Stimulated activated CD4-positive, alpha-beta T cell treated with anti-CD3 and anti-CD28 coated beads, Interleukin-4, amount 100 ng/mL, for 1 hour (primary cell): ENCODE results near the gene ZNF445.
"Not testable (repeated sequence)": the region's sequence is repeated elsewhere in the genome, so short reads cannot be mapped to it uniquely, and the experiment has no call there.

Experiments
- DNase-seq: peaks from one replicate; pipeline ENCODE4 v3.0.0-alpha.2; 2020

ZNF445 gene

DNA sequence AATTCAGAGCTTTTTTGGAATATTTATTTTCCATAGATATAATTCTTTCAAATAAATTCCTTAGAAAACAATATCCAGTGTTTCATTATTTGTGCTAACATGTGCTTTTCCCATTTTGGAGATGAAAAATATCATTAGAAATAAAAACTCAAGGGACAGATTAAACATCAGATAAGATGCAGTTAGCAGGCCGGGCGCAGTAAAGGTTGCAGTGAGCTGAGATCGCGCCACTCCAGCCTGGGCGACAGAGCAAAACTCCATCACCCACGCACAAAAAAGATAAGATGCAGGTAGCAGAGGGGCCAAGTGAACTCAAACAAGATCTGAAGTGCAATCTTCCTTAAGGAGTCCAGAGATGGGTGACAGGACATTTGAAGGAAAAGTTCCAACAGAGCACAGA, 48.0 kb downstream of the ZNF445 start:
- DNase-seq, result no peak

DNA sequence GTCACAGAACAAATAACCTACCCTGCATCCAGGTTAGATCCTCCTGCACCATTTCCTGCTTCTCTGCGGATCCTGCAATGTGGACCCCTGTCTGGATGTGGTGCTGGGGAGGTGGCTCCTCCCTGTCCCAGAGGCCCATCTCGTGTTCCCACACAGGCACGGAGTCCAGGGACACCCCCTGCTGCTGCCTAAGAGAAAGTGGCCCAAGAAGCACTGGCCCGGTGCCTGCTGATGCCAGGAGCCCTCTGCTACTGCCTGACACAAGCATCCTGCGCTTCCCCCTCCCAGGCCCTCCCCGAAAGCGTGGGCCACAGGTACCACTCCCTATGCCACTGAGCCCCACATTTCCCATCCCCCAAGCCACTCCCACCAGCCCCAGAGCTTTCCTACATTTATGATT, 48.6 kb downstream of the ZNF445 start:
- DNase-seq, result no peak

DNA sequence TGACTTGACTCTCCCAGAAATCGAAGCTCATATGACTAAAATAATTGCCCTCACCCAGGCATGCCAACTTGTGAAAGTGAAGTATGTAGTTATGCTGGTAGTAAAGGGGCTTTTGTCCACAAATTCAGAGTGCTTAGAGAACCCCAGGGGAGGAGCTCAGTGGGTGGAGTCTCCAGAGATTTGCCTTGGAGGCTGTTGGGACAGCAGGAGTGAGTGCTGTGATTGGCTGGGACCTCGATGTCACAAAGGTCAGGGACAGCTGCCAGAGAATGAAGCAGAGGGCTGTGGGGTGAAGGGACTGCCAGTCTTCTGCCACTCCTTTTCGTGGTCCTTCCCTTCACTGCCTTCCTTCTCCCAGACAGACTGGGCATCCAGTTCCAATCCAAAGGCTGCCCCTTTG, 49.8 kb downstream of the ZNF445 start:
- no peak for DNase-seq

DNA sequence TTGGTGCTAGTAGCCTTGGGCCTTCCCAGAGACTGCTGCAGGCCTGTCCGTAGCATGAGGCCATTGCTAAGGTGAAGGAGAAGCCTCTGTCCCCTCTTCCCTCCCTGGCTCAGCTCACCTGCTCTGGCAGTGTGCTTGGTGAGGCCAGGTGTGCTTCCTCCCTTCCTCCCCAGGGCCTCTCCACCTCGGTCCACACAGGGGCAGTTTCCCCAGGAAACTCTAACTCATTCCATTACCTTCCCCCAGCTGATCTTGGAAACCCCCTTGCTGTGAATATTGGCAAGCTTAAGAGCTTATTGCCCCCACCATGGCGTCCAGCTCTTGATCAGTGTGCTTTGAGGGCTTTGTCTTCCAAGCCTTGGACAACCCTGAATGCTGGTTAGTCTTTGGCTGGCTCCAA, 52.7 kb downstream of the ZNF445 start:
- no peak for DNase-seq

DNA sequence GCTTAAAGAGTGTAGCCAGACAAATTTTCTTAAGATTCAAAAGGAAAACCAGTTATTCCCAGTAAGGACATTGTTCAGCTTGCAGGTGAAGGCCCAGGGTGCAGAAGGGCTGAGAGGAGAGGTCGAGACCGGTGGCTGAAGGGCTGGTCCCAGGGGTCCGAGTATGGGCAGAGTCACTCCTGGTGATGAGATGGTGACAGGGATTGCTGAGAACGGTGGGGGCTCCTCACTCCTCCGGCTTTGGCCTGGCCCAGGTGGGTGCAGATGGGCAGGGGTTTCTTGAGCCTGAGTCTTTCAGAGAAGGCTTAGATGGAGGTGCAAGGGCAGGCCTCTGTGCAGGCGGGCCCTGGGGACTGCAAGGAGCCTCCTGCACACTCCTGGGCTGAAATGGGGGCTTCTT, 56.2 kb downstream of the ZNF445 start:
- no peak for DNase-seq

DNA sequence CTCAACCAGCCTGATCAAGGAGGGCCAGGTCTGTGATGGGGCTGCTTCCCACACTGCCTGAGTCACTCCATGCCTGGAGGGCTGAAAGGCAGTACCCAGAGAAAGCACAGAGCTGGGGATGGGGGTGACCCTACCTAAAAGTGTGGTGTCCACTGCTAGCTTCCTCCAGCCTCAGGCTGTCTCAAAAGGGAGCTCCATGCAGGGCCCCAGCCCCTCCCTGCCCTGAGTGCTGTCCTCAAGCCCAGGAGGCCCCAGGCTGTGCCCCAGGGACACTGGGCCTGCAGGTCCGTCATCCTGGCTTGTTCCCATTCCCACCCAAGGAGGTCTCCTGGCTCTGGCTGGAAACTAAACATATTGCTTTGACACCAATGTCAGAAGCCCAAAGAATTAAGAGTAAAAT, 56.8 kb downstream of the ZNF445 start:
- no peak for DNase-seq

DNA sequence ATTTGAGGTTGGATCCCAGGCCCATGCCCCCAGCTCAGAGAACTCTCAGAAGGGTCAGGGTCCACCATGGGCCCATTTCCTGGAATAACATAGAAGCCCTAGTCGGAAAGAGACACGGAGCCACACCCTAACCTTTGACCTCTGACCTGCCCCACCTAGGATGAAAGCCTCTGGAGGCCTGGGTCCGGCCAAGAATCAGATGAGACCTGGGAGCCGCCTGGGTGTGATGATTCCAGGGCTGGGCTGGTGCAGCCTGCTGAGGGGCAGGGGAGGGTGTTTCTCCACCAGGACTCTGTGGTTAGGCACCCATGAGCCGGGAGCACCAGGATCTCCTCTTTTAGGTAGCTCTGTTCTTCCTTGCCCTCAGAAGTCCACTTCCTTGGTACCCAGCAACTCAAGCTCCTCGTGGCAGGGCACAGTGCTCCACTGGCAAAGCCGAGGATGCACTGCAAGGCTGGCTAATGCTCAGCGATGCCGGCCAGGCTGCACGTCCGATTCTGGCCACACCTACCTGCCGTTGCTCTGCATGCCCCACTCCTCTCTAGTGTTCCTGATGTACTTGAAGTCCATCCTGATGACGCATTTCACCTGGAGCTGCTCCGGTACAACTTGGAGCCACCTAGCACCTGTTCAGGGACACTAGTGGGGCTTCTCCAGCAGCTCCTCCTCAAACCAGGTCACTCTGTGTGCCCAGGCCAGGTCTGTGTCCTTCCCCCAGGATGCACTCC, 57.4 kb downstream of the ZNF445 start:
- DNase-seq, result no peak

DNA sequence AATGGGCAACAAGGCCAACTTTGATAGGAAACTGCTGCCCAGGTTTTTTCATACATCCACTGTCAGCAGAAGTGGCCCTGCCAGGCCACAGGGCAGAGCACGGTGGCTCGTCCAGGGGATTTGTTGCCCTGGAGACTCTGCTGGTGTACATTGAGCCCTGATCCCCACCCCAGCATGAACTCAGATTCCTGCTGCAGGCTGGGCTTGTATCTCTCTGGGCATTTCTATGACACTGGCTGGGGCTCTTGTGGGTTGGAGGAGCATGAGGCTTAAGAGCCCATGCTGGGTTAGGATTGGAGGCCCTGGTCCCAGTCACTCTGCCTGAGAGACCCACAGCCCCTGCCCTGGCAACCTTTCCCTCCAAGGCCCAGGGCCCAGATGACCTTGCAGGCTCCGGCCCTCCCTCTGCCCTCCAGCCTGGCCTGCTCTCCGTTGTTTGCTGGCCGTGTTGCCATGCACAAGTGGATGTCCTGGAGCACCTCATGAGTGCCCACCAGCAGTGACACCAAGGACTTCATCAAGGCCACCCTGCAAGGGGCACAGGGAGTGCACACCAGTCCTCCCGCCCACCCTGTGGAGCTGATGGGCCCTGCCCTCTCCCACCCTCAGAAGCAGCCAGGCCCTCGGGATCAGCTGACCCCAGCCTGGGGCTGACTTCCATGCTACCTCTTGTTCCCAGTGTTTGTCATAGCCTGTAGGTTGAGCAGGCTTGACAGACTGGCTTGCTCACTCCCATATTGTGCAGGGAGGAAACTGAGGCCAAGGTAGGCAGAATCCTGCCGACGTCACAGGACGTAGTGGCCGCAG, 58.2 kb downstream of the ZNF445 start:
- no peak for DNase-seq

DNA sequence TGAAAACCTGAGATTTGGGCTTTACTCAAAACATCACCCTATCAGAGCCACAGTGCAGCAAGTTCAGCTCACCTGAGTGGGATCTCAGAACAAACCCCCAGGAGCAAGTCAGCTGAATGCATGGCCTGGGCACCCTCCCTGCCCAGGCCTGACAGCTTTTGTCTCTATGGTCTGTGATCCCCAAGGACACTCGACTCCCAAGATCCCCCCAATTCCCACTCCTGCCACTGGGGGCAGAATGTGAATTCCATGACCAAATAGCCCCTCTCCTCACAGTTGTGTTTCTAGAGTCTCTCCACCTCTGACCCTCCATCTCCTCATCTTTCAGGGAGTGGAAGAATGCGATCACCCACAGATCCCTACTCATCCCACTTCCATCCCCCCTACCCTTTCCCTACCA, 58.9 kb downstream of the ZNF445 start:
- no peak for DNase-seq

DNA sequence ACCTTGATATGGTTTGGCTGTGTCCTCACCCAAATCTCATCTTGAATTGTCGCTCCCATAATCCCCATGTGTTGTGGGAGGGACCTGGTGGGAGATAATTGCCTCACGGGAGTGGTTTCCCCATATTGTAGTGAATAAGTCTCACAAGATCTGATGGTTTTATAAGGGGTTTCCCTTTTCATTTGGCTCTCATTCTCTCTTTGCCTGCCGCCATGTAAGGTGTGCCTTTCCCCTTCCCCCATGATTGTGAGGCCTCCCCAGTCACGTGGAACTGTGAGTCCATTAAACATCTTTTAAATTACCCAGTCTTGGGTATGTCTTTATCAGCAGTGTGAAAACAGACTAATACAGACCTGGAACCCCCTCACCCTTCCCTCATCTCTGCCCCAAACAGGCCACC, 59.4 kb downstream of the ZNF445 start:
- DNase-seq, result not testable (repeated sequence)

DNA sequence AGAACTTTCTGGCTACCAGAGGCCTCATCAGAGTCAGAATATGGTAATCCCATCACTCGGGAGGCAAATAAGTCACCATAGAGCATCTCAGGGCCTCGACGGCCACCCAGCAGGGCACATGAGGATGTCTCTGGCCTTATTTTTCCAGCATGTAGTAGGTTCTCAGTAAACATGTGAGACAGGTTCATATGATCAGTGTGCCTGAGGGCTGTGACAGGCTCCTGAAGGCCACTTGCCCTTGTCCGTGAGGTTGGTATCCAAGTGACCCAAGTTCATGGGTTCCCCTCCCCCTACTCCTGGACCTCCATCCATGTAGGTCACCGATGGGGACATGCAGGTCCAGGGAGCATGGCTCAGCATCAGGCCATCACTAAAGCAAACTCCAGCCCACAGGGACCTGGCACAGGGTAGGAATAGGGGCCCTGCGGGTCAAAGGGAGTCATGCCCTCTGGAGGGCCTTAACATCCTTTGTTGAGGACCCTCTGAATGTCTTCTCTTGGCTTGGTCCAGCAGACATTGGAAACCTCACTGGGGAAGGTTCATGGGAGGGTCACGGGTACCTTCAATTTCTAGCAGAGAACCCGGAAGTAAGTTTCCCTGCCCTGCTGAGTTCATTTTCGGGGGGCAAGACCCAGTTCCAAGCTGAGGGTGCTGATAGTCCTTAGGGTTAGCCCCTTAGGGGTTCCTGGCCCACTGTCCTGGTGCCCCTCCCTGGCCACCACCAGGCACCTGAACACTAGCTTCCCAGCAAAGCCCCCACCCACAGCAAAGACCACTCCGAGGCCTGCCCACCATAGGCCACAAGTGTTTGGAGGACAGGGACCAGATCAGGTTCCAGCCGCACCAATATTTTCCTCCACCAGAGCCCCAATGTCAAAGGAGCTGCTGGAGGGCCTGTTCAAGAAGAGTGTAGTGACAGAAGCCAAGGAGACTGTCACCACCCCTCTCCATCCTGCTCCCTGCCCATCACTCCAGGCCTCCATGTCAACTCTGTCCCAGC, 61.1 kb downstream of the ZNF445 start:
- DNase-seq, result no peak

DNA sequence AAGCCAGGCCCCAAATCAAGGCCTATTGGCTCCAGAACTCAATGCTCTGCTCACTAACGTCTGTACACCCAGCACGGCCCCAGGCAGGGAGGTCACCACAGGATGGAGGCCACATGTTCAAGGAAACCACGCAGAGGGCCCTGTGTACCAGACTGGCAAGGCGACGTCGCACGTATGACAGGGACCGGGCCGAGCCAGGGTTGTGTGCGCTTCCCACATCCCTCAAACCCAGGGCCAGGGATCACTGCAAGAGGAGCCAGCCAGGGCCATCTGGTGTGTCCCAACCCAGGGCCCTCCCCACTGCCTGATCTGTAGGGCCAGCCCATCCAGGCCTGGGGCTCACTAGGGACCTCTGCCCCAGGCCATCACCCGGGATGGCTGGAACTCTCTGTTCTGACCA, 62.0 kb downstream of the ZNF445 start:
- no peak for DNase-seq

DNA sequence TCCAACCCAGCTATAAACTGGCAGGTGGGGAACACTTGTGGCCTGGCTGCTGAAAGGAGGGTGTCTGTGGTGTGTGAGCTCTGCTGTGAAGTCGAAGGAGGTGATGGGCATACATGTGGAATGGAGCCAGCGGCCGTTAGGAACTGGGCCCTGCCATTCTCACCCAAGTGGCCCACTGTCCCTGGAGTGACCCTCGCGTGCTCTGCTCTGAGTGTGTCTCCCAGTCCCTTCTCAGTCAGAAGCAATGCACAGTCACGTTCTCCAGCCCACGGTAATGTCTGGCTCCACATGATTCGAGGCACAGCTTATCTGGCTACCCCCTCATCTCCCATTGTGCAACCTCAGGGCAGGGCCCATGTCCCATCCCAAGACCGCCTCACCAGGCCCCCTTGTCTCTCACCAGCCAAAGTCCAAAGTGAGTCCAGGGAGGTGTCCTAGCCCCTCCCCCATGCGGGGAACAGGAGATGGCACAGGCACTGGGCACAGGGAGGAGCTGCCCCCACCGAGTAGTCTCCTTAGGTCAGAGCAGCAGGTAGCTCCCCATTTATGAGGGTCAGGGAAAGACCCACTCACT, 62.9 kb downstream of the ZNF445 start:
- no peak for DNase-seq

DNA sequence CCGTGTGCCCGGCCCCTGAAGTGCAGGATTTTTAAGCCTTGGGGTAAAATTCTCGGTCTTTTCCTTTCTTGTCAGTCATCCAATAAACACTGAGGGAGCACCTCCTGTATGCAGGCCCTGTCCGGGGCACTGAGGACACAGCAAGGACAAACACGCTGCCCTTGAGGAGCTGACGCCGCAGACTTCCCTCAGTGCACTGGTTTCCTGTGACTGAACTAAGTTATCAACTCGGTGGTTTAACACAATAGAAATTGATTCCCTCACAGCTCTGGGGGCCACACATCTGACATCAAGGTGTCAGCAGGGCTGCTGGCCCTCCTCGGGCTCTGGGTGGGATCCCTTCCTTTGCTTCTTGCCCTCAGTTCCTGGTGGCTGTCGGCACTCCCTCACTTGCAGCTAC, 65.1 kb downstream of the ZNF445 start:
- no peak for DNase-seq

DNA sequence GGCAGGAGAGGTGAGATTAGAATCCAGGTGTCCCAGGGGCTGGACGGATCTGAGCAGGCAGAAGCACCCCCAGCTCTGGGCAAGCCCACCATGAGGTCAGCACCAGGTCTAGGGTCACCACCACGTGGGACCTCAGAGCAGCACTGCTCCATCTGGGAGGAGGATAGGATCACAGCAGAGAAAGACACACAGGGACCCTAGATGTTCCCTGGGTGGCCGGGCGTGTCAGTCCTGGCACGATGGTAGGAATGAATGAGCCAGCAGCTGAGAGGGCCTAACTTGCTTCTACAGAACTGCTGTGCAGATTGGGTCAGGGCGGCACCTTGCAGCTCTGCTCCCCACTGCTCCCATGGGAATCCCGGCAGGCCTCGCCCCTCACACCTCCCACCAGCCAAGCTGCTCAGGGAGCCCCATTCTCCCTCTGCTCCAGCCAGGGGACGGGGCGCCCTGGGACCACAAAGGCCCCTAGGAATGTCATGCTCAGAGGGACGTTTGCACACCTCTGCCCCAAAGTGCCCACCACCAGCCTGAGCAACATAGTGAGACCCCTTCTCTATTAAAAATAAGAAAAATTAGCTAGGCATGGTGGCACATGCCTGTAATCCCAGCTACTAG, 66.3 kb downstream of the ZNF445 start:
- no peak for DNase-seq

DNA sequence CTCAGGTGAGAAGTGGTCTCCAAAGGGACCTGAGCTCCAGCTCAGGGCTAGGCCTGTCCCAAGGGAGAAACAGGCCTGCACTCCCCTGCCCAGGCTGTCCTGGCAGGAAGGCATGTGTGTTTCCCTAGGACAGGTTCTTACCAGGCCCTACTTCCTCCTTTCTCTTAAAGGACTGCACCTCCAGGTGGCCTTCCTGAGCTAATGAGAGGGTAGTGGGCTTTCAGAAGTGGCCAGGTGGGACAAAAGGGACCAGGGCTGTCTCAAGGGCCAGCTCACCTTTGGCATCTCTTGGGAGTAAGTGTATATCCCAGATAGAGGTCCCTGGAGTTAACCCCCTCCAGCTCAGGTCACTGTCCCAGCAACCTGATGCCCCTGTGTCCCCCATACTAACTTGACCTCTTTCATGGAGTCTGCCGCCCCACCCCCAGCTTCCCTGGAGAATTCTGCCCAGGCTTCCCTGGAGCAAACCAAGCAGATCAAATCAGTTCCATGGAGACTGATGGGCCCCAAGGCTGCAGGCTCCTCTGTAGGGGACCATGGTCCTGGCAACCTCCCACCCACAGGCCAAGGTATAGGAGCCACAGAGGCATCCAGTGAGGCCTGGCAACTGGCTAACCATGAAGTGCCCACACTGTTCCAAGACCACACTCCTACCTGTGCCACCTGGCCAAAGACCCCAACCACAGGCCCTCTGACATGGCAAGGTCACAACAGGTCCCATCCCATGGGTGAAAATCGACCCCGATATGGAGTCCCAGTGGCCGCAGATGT, 67.6 kb downstream of the ZNF445 start:
- DNase-seq, result no peak

DNA sequence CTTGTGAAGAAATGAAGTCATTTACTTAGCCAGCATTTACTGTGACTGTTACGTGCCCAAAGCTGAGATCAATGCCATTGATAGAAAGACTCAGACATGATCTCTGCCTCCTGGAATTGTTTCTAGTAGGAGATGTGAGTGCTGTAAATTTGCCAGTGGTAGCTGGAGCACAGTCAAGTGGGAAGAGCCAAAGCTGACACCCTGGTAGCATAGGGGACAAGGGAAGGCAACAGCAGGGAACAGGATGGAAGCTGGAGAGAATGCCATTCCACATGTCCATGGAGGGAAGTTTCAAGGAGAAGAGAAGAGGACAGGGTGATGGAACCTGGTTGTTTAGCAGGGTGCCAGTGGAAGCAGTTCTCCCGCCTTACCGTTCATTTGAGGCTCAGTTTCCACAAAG, 74.9 kb downstream of the ZNF445 start:
- no peak for DNase-seq

DNA sequence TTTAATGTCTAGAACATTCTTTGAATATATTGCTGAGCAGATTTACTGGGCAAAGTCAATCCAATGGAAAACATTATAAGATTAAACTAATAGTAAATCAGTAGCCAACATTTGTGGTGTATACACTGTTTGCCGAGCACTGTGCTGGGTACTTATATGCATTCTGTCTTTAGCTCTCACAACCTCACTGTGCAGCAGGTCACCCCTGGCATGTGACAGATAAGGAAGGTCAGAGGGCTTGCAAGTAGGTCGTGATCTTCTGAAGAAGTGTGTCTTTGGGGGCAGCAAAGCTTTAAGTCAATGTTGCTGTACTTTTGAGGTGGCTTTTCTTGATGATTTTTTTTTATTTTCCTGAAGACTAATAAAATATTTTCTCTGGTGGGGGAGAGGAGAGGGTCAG, 76.7 kb downstream of the ZNF445 start:
- no peak for DNase-seq

DNA sequence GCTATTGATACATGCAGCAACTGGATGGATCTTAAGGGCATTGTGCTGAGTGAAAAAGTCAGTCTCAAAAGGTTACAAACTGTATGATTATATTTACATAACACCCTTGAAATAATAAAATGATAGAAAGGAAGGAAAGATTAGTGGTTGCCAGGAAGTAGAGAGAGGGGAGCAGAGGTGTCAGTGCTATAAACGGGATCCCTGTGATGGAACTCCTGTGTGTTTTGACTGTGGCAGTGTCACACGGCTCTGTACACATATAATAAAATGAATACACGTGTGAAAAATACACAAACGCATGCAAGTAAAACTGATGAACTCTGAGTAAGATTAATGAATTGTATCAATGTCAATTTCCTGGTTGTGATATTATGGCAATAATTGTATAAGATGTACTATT, 78.6 kb downstream of the ZNF445 start:
- no peak for DNase-seq

DNA sequence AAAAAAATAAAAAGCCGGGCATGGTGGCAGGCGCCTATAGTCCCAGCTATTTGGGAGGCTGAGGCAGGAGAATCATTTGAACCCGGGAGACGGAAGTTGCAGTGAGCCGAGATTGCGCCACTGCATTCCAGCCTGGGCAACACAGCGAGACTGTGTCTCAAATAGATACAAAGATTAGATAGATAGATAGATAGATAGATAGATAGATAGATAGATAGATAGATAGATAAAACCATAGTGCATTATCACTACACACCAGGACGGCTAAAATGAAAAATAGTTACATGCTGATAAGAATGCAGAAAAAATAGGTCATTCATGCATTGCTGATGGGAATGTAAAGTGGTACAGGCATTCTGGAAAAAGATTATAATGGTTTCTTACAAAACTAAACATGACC, 79.2 kb downstream of the ZNF445 start:
- DNase-seq, result not testable (repeated sequence)
